ENCODE results near the gene IGLON5. TPM values are rescaled to one million over a fixed set of nuclear protein-coding genes. Genes with fewer than 3 reads are reported as not detected.

IGLON5 gene
- total RNA-seq, 1 donor from 2014 or later: not detected

GRCh38 chr19:51293571-51294210 is 17.8 kb upstream of the IGLON5 start:
- no peaks in the 10 kb centered on the region for H3K36me3 ChIP-seq
- H3K4me3 ChIP-seq: no peak overlapping the region
- no peaks in the 10 kb centered on the region for H3K4me1 ChIP-seq
- peaks cover 20% of the 10 kb centered on the region for H3K27me3 ChIP-seq
- TF ChIP-seq CTCF (IDR thresholded peaks at IDR 0.05): no peak
- no peak overlapping the region for H3K27ac ChIP-seq
- no peak for DNase-seq
- ATAC-seq: no peak
- intact Hi-C loops (cut with DNase I): no loop called here
- H3K9me3 ChIP-seq: no peaks in the 10 kb centered on the region

GRCh38 chr19:51294211-51294976 is 17.1 kb upstream of the IGLON5 start:
- TF ChIP-seq CTCF (IDR thresholded peaks at IDR 0.05): no peak
- H3K4me3 ChIP-seq: no peak overlapping the region
- no peaks in the 10 kb centered on the region for H3K4me1 ChIP-seq
- DNase-seq: no peak
- no peak overlapping the region for H3K27ac ChIP-seq
- peaks cover 21% of the 10 kb centered on the region for H3K27me3 ChIP-seq
- H3K9me3 ChIP-seq: no peaks in the 10 kb centered on the region
- no peaks in the 10 kb centered on the region for H3K36me3 ChIP-seq
- intact Hi-C loops (cut with DNase I): no loop called here
- ATAC-seq: no peak

- no peak for TF ChIP-seq CTCF (IDR thresholded peaks at IDR 0.05)
- Histone ChIP-seq H3K4me1 (no peaks in the 10 kb centered on the region), H3K27ac (no peak overlapping the region), H3K27me3 (peaks cover 21% of the 10 kb centered on the region), H3K4me3 (no peak overlapping the region), H3K36me3 (no peaks in the 10 kb centered on the region), H3K9me3 (no peaks in the 10 kb centered on the region)
- no peak for DNase-seq
- intact Hi-C loops (cut with DNase I): no loop called here
- no peak for ATAC-seq
These were observed 16.5 kb upstream of the IGLON5 start for GRCh38 chr19:51294977-51295375.

DNA sequence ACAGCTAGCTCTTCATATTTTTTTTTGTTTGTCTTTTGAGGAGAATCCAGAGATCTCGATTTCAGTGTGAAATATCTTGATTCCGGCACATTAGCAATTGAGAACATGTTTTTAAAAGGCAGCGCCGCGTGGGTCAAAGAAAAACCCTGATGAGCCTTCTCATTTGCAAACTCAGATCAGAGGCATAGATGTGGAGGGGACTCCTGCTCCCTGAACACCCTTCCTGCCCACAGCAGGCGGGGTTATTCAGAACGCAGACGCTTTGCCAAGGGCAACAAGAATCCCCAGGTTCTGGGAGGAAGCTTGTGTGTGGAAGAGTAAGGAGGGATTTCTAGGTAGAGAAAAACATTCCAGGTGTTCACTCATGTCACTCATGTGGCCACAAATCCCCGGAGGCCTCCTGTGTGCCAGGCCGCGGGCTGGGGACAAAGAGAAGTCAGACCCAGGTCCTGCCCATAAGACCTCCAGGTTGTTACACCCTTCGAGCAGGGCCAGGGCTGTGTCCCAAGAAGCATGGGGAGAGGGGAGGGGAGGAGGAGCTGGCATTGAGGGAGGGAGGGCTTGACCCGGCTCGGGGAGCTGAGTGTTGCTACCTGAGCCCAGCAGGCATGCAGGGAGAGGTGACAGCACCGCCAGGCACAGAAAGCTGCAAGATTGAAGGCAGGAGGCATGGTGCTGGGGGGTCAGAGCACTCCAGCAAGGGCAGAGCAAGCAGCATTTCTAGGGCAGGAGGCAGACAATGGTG is 15.9 kb upstream of the IGLON5 start:
- intact Hi-C loops (cut with DNase I): no loop called here
- ATAC-seq (no peak), DNase-seq (no peak)
- Histone ChIP-seq H3K9me3 (no peaks in the 10 kb centered on the region), H3K27ac (no peak overlapping the region), H3K4me3 (no peak overlapping the region), H3K36me3 (no peaks in the 10 kb centered on the region), H3K4me1 (no peaks in the 10 kb centered on the region), H3K27me3 (peaks cover 21% of the 10 kb centered on the region)
- no peak for TF ChIP-seq CTCF (IDR thresholded peaks at IDR 0.05)

DNA sequence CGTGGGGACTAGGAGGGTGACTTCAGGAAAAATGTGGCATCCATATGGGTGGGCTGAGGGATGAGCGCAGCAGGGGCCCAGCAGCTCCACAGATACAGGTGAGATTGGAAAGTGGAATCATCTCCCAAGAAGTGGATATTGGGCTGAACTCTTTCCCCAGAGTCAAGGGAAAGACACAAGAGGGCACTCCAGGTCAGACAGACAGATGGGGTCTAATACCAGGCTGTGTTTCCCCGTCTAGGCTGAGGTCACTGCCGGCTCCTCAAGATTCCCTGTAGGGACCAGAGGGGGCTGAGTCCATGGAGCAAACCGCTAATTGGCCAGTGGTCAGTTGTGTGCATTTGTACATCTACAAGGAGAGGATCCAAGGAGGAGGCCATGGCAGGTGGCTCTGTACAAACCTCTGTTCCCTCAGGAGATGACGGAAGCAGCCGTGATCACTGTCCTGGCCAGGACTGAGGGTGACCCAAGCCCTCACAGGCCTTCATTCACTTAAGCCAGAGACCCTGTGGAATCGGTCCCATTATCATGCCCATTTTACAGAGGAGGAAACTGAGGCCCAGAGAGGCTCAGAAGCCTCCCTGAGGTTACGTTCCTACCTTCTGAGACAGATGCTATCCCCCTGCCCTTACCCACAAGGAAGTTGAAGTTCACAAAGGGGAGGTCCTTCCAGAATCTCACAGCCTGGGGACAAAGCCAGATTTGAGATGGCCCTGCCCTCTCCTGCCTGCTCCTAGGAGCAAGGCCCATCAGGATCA is 14.9 kb upstream of the IGLON5 start:
- Histone ChIP-seq H3K4me3 (no peak overlapping the region), H3K27me3 (peaks cover 21% of the 10 kb centered on the region), H3K36me3 (no peaks in the 10 kb centered on the region), H3K9me3 (no peaks in the 10 kb centered on the region), H3K4me1 (no peaks in the 10 kb centered on the region), H3K27ac (no peak overlapping the region)
- no peak for TF ChIP-seq CTCF (IDR thresholded peaks at IDR 0.05)
- DNase-seq (no peak), ATAC-seq (no peak)
- intact Hi-C loops (cut with DNase I): no loop called here

Data from upper lobe of right lung (tissue), 1 donor.